NT2/D1 (cell line): Measurements from ENCODE around the gene BPI.

Source experiments
- YY1 ChIP-seq: IDR thresholded peaks from 2 replicates; pipeline ENCODE4 v1.6.1; 2011; ENCODE audit not compliant: insufficient read length, insufficient read depth
- ZNF274 ChIP-seq: IDR thresholded peaks from 2 replicates; pipeline ENCODE4 v1.6.1; 2011; ENCODE audit warnings: mild to moderate bottlenecking, low read depth, low read length

DNA sequence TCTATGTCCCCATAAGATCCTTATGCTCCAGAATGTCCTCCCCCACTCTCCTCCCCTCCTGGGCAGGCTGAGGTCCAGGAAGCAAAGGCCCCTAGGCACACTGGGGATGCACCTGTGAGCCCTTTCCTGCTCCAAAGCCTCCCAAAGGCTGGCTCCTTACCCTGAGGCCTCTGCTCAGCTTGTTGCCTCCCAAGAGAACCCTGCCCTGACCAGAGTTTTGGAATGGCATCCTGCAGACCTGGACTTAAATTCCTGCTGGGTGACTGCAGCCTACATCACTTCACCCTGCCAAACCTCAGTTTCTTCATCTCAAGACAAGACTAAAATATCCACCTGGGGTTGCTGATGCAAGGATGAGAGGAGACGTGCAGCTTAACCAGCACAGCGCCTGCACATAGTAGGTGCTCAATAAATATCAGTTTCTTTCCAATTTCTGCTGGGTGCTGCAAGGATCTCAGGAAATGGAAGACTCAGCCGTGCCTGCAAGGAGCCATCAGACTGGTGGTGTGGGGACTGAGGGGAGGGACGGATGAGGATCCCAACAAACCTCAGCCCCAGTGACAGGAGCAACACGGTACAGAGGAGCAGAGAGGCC is 40.2 kb downstream of the BPI start:
- TF ChIP-seq YY1: no peak
- no peak for TF ChIP-seq ZNF274
